ENCODE measurements around the gene NFX1. TPM values are rescaled to one million over a fixed set of nuclear protein-coding genes. Genes with fewer than 3 reads are reported as not detected.

The NFX1 gene
- total RNA-seq: 24.6 and 27.1 TPM in 2 replicates

DNA sequence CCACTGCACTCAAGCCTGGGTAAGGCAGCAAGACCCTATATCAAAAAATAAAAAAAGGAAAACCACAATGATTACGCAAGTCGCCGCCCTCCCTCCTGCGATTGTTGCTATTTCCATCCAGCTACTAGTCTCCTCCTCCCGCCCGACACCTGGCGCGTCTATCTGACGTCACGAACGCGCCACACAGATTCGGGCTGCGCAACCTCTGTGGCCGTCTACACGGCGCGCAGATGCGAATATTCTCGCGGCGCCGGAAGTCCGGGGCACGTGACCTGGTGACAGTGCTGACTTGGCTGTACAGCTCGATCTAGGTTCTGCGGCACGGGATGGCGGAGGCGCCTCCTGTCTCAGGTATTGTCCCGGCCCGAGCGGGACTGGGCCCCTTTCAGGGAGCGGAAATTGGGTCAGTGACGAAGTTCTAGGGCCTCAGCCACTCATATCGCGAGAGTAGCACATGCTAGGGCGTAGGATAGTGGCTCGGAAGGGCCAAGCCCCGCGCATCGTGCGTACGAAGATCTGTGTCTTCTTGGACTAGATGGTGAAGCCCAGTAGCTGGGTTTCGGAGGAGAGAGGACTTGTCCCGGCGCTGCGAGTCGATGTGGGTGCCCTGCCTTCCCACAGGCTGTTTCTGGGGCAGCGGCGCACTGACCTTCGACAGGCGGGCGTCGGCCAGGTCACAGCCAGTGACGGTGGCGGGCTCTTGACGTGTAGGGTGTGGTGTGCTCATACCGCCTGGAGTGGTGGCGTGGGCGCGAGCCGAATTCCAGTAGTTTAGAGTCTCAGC is at the start of gene NFX1:
Gene NFX1, plus strand, starts transcription at position 270 of the 784 bp plus-strand sequence. Its CDS starts 57 bp downstream, at position 327.

DNA sequence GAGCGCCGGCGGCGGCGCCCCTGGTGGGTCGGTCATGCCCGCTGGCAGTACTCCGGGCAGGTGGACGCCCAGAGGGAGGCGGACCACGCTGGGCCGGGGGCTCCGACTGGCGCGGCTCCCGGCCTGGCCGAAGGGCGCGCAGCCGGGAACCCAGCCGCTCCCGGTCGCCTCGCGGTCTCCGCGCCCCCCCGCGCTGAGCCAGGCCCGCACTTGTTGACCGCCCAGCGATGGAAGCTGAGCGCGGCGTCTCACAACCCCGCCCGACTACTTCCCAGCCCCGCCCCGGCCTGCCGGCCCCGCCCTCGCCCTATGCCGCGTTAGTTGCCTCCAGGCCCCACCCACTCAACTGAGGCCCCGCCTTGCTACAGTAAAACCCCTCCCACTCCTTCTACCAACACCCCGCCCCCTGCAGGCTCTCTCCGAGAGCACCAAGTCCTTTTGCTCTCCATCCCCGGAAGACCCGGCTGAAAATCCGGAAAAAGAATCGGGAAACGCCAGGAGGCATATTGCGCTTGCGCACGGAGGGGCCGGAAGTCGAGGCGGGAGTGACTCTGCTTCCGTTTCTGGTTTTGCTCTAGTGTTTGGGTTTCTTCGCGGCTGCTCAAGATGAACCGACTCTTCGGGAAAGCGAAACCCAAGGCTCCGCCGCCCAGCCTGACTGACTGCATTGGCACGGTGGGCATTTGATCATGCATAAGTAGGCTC is 25.7 kb upstream of the NFX1 start, which contains the start of the genes BAG1 and CHMP5:
Gene BAG1, minus strand, starts transcription at position 236 of the 705 bp plus-strand sequence.
Gene CHMP5, plus strand, starts transcription at position 577 of the 705 bp plus-strand sequence. Its CDS starts 30 bp downstream, at position 607.

DNA sequence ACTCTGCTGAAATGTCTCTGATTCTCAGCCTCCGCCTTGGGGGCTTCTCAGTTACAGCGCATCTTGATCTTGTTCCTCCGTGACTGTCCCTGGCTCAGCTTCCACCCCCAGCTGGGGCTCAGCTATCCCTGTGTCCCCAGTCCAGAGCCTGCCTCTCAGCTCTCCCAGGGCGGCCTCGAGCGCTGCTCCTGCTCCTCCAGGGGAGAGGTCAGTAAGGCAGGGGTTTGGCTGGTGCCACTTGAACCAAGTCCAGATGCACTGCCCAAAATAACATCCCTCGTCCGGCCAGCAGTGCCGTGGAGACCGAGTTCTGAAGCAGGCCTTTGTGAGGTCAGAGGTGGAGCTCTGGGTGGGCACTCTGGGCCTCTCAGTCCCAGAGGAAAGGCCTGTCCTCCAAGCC is 112.1 kb downstream of the NFX1 start, which contains the start of gene AQP7:
Gene AQP7, minus strand, starts transcription at position 198 of the 400 bp plus-strand sequence. CDS start 1,306 bp downstream, outside the sequence.

Small RNA genes within 50 kb of the gene (small RNA-seq; reads per million reads assigned to genes)
- gene RF00019: not detected

Other genes starting within 250 kb of the NFX1 start
- gene SMU1, start 213.8 kb upstream of the NFX1 start, total RNA-seq: 31.0 and 33.3 TPM in 2 replicates
- gene B4GALT1, start 123.2 kb upstream of the NFX1 start, total RNA-seq: 35.2 and 39.3 TPM in 2 replicates
- gene SPINK4, start 50.3 kb upstream of the NFX1 start, total RNA-seq: not detected in 2 replicates
- 57.5 and 58.1 TPM in 2 replicates for gene BAG1, start 25.8 kb upstream of the NFX1 start, total RNA-seq
- 73.2 and 77.4 TPM in 2 replicates for gene CHMP5, start 25.5 kb upstream of the NFX1 start, total RNA-seq
- gene AQP7, start 112.1 kb downstream of the NFX1 start, total RNA-seq: 0.13 TPM in 1 of 2 replicates, not detected in the other
- gene AQP3, start 157.1 kb downstream of the NFX1 start, total RNA-seq: 0.36 TPM in 1 of 2 replicates, not detected in the other
- gene NOL6, start 183.4 kb downstream of the NFX1 start, total RNA-seq: 35.2 and 35.7 TPM in 2 replicates
- gene ANKRD18B, start 233.7 kb downstream of the NFX1 start, total RNA-seq: 2.7 and 4.7 TPM in 2 replicates